Putamen (tissue), 1 donor: ENCODE measurements around the gene MTHFD1.

Experiments
- DNase-seq: peaks from one replicate; pipeline ENCODE4 v3.0.0-alpha.2; 2016; ENCODE audit warnings: low spot score

The MTHFD1 gene

DNA sequence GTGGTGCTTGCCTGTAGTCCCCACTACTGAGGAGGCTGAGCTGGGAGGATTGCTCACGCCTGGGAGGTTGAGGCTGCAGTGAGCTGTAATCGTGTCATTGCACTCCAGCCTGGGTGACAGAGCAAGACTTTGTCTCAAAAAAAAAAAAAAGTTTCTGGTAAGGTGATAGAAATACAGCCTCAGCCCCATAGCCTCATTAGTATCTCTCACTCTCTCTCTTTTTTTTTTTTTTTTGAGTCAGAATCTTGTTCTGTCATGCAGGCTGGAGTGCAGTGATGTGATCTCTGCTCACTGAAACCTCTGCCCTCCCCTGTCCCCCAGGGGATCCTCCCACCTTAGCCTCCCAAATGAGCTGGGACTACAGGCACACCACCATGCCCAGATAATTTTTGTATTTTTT is 19.2 kb downstream of the MTHFD1 start:
- no peak for DNase-seq

DNA sequence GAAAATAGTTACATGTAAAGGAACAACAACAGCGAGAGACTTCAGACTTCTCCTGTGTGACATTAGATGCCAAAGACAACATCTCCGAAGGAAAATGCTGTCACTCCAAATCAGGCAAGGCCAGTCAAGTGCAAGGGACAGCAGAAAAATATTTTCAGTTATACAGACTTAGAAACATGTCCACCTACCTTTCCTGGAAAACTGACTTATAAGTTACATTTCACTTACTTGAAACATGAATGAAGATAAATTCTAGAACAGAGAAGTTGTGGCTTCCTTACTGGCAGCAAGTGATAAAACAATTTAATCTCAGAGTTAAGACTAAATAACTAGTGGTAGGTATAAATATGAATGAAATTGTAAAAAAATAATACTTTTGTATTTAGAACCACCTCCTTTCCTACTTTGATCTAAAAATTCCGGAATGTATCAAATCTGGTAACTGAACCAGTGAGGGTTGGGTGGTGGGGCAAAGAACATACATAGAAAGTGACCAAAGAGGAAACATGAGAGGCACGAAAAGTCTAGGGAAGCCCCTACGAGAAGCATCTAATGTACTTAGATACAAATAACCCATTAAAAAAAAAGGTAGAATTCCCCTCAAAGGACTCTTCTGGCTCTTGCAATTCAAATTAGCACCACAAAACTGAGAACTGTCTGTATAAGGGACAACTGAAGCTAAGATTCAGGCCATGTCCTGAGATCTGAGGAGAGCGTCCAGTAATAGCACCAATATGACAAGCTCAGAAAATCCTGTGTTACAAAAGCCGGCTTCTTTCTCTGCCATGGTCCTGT is 21.2 kb downstream of the MTHFD1 start:
- DNase-seq = no peak

DNA sequence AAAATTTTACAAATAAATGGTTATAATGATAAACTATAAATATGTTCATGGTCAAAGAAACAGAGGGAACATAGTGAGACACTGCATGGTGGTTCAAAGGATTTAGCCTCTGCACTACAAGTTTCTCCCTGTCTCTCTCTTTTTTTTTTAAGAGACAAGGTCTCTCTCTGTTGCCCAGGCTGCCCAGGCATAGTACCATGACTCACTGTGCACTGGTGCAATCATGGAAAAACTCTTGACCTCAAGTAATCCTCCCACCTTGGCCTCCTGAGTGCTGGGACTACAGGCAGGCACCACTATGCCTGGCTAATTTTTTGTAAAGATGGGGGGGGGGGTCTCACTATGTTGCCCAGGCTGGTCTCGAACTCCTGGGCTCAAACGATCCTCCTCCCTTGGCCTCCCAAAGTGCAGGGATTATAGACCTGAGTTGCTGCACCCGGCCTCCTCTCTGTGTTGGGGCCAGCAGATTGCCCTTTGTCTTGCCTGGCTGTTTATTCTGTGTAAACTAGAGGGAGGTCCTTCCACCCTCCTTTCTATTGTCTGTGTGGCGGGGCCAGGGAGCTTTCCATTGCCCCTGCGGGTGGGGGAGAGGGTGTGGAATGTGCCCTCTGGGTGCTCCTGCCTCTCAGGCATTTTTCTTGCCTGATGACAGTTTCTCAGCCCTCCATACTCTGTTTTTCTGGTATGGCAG is 22.1 kb downstream of the MTHFD1 start:
- no peak for DNase-seq

DNA sequence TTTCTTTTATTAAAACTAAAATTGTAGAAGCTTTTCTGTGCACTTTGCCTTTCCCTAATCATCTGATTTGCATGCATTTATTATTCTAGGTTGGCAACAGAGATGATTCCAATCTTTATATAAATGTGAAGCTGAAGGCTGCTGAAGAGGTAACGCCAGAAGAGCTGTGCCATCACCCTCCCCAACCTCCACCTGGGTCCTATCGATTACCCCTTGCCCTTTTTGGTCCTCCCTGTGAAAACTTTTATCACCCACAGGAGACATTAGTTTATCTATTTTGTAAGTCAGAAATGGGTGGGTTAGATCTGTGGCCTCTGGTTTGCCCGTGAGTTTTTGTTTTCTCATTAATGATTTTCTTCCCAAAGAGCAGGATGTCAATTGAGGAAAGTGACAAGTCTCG is 22.8 kb downstream of the MTHFD1 start:
- DNase-seq = no peak

DNA sequence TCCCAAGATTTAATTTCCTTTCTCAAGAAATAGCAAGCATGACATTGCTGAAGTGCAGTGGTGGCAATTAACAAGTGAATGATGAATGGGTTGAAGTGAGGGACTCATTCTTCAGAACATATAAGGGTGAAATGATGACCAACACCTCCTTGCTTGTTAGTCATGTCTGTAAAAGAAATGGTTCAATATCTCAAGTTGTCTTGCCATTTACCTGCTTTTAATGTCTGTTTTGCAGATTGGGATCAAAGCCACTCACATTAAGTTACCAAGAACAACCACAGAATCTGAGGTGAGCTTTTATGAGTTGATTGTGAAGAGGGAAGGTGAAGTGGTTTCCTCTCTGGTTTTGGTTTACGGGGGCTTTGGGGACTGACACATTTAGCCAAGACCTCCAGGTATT is 24.1 kb downstream of the MTHFD1 start:
- DNase-seq = no peak

DNA sequence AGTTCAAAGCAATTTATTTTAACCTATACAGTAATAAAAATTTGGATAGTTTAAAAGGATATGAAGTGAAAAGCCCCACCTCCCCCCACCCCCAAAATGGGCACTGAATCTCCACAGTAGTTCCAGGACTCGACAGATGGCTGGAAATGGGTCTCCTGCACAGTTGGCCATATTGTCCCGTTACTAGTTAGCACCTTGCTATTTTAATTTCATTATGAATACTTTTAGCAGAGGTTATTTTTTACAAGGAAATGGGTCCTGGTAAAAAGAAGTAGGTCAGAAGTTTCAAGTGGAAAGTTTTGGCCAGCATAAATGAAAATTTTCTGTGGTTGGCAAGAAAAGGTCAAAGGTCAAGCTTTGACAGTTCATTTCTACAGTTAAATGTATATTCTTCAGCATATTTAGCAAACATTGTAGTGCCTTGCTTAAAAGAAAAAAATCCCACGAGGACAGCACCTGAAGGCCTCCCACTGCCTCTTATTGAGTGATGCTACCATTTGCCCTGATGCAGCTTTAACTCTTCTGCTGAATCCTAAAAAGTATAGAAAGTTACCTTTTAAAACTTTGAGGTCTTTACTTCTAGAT is 28.3 kb downstream of the MTHFD1 start:
- no peak for DNase-seq

DNA sequence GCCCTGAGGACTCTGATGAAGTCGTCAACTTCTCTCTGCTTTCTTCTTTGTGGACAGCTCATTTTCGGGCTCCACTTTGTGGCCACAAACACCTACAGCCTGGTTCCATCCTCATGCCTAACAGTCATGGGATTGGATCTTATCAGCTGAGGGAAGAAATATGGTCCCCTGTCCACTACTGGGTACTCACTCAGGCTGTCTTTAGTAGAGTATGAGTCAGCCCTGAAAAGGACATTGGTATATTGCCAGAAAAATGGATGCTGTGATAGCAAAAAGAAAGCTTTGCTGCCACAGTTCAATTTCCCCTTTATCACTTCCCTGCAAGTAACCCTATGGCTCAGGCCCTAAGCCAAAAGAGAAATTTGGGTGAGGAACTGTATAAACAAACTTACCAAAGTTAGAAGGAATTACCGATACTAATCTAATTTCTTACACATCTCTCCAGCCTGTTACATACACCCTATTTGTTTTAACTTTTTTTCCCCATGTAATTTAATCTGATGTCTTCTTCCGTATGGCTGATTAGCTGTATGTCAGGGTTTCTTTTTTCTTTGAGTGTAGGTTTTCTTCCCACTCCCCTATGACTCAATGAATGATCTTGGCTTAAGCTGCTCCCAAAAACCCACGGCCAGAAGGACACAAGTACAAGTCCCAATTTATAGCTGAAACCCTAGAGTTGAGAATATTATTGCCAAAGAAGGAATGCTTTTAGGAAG is 29.1 kb downstream of the MTHFD1 start:
- no peak for DNase-seq

DNA sequence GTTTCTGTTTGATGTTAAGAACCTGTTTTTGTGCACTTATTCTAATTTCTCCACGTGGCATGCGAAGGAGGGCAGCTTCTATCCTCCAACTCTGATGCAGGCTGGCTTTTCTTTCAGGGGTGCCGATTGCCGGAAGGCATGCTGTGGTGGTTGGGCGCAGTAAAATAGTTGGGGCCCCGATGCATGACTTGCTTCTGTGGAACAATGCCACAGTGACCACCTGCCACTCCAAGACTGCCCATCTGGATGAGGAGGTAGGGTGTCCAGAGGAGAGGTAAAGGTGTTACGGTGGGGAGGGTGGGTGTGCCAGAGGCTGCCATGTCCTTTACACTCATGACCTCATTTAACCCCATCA is 29.6 kb downstream of the MTHFD1 start:
- no peak for DNase-seq

DNA sequence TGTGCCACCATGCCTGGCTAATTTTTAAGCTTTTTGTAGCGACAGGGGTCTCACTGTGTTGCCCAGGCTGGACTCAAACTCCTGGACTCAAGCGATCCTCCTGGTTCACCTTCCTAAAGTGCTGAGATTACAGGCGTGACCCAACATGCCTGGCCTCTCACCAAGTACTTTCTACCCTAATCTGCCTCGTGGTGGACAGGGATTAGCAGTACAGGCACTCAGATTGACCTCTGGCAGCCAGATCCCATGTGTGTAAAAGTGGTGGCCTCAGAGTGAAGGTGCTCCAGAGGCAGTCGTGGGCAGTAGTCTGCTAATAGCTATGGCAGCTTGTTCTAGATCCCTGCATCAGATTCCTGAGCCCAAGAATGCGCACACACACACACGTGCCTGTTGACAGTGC is 30.9 kb downstream of the MTHFD1 start:
- no peak for DNase-seq

DNA sequence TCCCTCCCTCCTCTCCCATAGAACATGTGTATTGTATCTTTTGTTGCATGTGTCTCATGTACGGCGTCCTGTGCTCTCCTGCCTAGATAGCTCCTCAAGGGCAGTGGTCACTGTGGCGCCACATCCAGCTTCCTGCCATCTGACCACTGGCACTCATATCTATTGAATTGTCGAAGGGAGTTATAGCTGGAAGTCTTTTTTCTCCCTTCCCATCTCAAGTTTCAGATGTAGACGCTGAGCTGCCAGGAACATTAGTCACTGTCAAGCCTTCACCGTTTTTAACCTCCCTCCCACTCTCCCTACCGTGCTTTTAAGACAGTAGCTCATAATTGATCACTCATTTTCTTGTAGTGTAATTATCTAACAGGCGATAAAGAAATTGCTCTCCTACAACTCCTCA is 33.0 kb downstream of the MTHFD1 start:
- DNase-seq = peak; percentile 76

DNA sequence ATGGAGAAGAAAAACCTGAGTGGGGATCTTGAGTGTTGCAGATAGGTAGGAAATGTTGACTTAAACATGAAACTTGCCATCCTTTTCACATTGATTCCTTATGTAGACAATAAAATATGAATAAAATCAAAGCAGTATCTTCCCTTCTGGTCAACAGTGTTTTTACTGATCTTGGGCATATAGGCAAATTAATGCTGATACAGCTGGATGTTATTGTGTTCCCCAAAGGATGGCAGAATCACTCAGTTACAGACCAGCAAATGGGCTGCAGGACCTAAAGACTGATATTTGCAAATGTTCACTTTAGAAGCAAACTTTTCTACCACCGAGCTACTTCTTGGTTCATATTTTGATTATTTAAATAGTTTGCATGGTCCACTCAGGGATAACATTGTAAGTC is 33.9 kb downstream of the MTHFD1 start:
- no peak for DNase-seq

DNA sequence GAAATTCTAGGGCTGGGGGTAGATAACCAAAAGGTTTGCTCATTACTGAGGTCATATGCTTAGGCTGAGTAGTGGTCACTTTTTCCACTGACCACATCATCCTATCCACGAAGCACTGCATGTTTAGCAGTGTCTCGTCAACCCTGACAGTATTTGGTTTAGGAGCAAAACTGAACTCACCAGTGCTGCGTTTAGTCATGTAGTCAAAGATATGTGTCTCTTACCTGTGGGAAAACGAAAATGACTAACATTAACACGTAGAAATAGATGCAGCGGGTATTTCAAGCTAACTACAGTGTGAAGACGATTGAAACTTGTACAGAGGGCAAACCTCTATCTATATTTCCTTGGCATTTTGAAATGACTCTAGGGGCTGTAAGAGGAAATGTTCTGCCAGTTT is 34.6 kb downstream of the MTHFD1 start:
- DNase-seq = no peak

DNA sequence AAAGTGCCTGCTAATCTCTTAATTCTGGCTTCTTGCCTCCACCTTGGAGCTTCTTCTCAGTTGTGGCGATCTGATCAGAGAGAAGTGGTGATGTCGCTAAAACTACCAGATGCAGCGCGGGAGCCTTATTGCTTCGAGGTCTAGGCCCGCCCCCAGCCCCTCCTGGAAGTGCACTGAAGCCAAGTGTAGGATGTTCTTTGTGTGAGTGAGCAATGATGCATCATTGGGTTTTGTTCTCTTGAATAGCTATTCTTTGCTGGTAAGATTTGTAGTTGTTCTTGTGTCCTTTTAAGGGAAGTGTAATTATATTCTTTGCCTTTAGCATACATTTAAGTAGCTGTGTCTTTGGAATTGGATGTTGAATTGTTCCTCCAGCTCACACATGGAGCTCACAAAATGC is 35.8 kb downstream of the MTHFD1 start:
- peak; percentile 74 for DNase-seq

DNA sequence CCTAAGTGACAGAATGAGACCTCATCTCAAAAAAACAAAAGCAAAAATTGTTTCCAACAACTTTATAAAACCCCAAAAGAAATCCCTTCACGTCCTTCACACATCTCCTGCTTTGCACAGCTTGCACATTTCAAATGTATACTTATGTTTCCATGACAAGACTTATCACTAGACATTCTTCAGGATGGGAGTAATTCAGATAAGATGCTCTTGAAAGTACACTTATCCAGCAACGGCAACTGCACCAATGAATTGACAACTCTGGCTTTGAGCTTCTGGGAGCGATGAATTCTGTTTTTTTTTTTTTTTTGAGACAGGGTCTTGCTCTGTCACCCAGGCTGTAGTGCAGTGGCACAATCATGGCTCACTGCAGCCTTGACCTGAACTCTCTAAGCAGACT is 46.4 kb downstream of the MTHFD1 start:
- DNase-seq = no peak

DNA sequence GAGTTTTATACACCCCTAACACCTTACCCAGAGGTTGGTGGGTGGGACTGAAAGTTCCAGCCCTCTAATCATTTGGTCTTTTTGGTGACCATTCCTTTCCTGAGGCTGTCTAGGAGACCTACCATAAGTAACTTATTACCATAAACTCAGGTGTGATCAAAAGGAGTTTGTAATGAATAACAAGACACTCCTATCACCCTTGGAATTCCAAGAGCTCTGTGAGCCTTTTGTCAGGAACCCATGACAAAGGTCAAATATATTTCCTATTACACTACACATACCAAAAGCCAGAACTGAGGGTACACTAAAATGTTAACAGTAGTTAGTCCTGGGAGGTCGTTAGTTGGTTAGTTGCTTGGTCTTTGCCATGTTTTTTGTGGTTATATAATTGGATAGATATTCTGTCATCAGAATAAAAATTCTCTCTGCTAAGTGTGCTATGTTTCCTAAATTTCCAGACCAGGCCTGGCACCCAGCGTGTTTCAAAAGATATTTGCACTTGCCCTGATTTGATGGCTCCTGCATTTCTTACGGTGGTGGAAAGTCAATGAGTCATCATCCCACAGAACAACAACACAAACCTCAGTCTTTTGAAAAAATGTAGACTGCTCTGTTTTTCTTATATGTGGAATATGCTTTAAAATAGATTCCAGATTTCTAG is 50.2 kb downstream of the MTHFD1 start:
- no peak for DNase-seq

DNA sequence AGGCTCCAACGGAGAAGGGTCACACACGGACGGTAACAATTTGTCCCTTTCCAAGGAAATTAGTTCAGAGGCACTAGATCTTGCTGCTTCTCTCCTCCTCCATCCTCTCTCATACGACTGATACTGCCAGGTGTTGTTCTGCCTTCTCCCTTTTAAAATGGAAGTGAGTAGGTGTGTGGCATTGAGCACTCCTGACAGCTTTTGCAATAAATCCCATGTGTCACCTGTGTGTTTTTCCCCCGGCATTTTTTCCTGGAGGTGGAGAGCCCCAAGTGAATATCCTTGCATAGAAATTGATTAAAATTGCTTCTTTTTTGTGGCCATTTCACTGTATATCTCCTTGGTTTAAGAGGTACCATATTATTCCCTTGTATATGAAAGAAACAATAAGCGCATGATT is 51.0 kb downstream of the MTHFD1 start:
- DNase-seq = peak; percentile 76

DNA sequence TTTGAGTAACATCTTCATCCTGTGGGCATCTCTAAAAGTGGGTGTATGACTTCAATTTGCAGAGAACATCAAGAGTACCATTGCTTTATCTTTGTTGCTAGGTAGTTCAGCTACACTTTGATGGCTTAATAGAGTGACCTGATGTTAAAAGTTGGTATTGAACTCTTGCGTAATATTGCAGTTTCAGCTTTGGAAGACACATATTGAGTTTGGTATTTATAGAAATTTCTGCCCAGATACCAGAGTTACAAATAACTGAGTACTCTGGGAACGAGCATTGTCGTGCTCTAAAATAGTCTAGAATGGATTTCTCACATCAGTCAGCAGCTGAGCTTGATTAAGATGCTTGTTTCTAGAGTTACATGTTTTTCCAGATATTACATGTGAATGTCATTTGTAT is 52.3 kb downstream of the MTHFD1 start:
- no peak for DNase-seq

DNA sequence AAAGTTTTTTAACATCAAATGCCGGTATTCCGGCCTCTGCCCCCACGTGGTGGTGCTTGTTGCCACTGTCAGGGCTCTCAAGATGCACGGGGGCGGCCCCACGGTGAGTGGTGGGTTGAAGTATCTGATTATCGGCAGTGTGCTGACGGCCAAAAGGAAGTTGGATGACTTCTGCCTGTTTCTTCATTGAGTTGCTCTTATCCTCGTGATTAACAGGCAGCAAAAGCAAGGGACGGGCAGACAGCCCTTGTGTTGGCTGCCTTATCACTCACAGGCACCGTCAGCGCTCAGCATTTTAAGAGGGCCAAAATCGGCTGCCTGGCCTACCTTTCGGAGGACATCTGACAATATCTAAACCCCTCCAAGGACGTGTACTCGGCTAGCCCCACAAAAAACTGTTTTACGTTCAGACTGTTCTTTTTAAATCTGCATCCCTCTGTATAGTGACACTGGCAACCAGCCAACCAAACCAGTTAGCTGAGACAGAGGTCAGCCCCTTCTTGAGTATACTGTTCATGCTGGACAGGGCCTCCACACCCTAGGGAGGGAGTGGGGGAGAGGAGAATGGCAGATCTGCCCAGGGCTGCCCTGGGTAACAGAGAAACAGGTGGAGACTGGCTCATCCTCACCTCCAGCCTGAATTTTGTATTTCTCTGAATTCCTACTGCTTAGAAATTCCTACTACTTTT is 54.3 kb downstream of the MTHFD1 start:
- no peak for DNase-seq

DNA sequence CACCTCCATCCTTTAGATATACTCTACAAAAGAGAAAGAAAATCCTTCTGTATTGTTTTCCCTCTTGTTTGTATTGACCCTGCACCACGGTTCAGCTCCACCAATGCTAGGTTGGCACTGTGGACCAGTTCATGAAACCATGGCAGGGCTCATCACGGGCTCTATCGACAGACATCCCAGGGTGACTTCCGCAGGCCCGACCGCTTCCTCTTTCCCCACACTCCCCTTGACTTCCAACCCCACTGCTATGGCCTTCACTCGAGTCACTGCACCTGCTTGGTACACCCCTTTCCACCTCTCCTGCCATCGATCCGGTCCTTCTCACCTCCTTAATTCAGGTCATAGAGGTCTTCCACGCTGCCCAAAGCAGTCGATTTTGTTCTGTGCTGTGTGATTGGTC is 56.0 kb downstream of the MTHFD1 start:
- DNase-seq = no peak

DNA sequence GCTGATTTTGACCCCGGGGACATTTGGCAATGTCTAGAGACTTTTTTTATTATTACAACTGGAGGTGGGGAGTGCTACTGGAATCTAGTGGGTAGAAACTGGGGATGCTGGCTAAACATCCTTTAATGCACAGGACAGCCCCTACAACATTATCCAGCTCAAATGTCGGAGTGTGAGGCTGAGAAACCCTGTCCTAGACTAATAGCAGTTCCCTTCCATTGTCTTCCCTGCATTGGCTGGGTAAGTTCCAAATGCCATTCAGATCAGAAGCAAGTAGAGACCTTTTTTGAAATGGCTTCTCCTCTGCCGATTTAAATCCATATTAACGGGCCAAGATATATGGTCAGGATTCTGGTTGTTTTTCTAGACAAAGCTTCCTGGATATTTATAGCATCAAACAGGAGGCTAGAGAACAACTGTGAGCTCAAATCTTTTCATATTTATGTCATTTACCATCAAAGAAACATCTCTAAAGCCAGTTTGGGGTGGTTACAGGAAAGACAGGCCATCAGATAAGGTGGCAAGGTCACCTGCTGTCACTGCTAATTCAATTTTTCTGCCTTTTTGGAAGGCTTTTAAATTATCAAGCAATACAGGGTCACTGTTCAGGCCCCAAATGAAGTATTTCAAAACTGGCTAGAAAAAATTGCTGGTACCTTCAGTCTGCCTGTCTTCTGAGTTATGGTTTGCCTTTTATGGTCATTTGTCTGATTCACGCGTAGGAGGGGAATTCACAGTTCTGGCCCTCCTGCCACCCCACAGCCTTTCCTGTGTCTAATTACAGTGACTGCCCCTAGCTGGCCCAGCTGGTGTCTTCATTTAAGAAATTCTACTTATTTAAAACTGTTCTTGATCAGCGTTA is 57.1 kb downstream of the MTHFD1 start:
- DNase-seq = no peak
